GM21381 (cell line): ENCODE data around the gene KRTCAP3.
A peak's percentile ranks its signal among the peaks of the same experiment; 100 is the strongest.
"Not testable (repeated sequence)": the region's sequence is repeated elsewhere in the genome, so short reads cannot be mapped to it uniquely, and the experiment has no call there.

Experiments
- ATAC-seq: cut with Tn5 transposase; IDR thresholded peaks from one replicate; pipeline ENCODE4 v1.9.1; 2021; ENCODE audit warnings: mild to moderate bottlenecking, moderate library complexity; ENCODE audit not compliant: unreplicated experiment

The KRTCAP3 gene, protein sequence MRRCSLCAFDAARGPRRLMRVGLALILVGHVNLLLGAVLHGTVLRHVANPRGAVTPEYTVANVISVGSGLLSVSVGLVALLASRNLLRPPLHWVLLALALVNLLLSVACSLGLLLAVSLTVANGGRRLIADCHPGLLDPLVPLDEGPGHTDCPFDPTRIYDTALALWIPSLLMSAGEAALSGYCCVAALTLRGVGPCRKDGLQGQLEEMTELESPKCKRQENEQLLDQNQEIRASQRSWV

DNA sequence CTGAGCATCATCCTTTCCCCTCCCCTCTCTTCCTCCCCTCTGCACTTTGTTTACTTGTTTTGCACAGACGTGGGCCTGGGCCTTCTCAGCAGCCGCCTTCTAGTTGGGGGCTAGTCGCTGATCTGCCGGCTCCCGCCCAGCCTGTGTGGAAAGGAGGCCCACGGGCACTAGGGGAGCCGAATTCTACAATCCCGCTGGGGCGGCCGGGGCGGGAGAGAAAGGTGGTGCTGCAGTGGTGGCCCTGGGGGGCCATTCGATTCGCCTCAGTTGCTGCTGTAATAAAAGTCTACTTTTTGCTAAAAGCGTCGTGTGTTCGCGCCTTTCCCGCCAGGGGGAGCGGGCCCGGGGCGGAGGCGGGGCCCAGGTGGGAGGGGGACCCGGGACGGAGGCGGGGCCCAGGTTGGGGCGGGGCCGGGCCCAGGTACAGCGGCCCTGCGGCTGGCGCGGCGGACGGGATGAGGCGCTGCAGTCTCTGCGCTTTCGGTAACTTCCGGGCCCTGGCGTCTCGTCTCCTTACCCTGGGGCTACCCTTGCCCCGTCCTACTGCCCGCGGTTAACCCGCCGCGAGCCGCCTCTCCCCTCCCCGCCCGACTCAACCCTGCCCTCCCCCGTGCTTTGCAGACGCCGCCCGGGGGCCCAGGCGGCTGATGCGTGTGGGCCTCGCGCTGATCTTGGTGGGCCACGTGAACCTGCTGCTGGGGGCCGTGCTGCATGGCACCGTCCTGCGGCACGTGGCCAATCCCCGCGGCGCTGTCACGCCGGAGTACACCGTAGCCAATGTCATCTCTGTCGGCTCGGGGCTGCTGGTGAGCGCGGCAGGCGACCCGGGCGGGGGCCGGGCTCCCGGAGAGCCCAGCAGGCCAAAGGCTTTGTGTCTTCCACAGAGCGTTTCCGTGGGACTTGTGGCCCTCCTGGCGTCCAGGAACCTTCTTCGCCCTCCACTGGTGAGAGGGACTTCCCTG is at the start of gene KRTCAP3:
Gene KRTCAP3, plus strand, starts transcription at position 424 of the 962 bp plus-strand sequence. Its CDS starts 32 bp downstream, at position 456.
- ATAC-seq = no peak

DNA sequence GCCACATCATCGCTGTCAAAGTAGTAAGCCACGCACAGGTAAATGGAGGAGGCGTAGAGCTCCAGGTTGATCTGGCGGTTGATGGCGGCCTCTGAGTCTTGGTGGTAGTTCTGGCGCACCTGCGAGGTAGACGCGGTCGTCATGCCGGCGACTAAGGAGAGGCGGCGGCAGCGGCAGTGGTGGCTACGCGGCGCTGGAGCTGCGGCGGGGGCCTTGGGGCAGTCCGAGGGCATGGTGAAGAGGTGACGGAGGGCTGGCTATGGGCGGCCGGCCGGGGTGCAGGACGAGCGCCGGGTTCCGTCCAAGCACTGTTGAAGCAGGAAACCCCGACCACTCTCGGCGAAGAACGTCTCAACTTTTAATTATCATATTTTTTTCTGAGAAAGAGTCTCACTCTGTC is 49.0 kb upstream of the KRTCAP3 start:
- ATAC-seq = no peak

DNA sequence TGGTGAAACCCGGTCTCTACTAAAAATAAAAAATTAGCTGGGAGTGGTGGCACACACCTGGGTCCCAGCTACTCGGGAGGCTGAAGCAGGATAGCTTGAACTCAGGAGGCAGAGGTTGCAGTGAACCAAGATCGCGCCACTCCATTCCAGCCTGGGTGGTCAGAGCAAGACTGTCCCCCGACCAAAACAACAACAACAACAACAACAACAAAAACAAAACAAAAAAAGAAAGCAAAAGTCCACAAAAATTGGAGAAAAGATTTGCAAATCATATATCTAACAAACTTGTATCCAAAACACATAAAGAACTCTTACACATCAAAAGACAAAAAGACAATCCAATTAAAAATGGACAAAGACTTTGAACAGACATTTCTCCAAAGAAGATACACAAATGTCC is 43.2 kb upstream of the KRTCAP3 start:
- no peak for ATAC-seq

DNA sequence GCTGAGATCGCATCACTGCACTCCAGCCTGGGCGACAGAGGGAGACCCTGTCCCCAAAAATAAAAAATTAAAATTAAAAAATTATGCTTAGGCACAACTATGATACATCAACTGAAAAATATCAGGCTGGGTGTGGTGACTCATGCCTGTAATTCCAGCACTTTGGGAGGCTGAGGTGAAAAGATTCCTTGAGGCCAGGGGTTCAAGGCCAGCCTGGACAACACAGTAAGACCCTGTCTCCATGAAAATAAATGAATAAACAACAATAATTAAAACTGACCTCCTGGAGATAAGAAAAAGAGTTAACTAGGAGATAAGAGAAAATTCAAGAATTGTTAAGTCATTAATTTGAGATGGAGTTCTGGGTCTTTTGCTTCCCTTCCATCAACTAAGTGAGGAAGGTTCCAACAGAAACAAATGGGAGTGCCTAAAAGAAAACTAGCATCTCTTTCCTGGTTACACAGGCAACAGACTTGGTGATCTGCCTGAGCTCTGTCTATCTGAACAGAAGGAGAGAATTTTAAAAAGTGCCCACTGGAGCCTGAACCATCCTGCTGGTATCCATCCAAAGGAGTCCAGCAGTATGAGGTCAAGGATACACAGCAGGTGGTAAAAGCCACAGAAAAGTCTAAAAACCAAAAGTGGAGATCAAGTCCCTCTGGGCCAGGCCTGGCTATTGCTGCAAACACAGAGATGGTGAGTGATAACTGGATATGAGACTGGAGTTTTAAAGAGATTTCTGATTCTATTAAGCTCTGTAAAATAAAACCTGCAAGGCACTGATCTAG is 41.6 kb upstream of the KRTCAP3 start:
- no peak for ATAC-seq

DNA sequence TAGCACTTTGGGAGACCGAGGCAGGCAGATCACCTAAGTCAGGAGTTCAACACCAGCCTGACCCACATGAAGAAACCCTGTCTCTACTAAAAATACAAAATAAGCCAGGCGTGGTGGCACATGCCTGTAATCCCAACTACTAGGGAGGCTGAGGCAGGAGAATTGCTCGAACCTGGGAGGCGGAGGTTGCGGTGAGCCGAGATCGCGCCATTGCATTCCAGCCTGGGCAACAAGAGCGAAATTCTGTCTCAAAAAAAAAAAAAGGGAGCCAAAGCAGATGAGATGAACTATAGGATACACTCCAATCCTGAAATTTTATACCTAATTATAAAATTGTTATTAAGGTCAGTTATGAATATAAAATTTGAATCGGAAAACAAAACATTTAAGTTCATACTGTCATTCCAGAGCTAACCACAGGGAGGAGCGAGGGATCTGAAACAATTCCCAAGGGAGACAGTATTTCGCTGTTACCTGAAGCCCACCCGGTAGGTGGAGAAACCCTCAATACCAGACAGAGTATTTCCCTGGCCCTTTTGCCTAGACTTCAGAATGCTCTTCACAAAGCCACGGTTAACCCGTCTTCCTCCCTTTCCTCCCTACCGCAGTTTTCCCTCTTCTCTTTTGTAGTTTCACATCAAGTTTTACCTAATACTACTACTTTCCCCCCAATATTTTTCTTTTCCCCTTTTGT is 34.2 kb upstream of the KRTCAP3 start:
- no peak for ATAC-seq

DNA sequence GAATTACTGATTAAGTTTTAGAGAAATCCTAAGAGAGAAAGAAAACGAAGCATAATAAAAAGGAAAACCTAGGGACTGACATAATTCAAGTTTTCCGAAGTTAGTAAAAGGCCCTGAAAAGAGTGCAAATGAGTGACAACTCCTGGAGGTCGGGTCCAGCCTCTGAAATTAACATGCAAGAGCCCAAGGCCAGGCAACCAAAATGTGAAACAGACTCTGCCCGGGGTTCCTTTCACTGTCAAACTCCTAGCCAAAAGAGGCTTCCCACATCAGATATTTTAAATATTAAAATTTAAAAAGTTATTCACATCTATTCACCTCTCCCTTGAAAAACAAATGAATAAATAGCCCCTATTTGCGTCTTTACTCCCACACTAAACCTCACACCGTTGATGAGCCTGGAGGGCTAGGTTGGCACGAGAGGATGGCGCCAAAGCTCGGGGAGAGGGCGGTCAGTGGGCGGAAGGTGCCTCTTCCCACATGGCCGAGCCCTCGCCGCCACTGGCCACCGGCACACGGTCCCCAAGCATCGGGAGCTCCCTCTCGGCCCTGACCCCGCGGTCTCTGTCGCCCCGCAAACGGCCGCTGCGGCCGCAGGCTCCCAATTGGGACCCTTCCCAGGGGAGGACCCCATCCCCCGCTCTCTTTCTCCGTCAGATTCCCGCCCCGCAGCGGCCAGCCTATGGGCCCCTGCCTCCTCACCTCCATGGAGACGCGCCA is 33.4 kb upstream of the KRTCAP3 start:
- ATAC-seq = peak; percentile 22

DNA sequence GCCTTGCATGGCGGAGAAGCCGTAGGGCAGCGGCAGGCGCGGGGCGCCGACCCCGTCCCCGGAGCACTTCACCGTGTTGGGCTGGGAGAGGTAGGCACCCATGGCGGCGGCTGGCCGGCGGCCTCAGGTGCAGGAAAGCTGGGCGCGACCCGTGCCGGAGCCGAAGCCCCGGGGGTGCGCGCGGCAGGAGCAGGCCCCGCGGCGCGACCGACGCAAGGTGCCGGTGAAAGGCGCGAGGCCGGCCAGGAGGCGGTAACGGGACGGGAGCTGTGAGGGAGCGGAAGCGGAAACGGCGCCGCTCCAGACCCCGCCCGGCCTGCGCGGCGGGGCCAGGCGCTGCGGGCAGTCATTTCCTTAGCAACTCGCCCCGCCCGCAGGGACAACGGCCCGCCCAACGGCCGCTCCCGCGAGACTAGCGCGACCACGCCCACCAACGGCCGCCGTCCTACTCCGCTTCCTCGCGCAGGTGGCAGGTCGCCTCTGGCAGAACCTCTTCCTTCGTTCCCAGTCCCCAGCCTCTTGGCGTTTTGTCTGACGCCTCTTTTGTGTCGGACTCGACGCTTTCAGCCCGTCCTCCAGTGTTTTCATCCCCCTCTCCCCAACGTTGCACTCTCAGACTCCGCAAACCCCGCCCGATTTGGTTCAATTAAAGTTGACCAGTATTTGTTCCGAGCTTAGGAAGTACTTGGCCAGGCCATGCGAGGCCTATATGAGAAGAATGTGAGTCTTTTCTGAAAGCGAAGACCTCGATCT is 32.7 kb upstream of the KRTCAP3 start, which contains the start of gene PPM1G:
Gene PPM1G, minus strand, starts transcription at position 271 of the 753 bp plus-strand sequence. Its CDS starts 169 bp downstream, at position 102.
- peak; percentile 95 for ATAC-seq

DNA sequence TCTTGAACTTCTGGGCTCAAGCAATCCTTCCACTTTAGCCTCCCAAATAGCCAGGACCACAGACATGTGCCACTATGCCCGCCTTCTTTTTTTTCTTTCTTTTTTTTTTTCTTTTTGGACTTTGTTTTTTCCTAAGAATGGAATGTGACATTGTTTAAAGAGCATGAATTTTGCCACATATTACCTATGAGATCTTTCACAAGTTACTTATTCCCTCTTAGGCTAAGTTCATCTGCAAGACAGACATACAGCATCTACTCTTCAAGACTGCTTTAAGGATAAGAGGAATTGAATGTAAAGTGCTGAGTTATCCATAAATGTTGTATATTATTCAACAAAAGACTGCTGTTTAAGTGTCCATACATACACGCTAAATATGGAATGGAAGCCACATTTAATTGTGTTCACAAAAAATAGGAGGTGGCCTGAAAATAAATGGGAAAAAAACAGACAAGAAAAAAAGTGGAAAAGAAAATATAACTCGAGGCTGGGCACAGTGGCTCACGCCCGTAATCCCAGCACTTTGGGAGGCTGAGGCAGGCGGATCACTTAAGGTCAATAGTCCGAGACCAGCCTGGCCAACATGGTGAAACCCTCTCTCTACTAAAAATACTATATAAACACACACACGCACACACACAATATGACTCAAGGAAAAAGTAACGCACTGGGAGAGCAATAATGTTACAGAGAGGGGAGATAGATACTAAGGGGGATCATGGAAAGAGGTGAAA is 29.6 kb upstream of the KRTCAP3 start:
- ATAC-seq = no peak

DNA sequence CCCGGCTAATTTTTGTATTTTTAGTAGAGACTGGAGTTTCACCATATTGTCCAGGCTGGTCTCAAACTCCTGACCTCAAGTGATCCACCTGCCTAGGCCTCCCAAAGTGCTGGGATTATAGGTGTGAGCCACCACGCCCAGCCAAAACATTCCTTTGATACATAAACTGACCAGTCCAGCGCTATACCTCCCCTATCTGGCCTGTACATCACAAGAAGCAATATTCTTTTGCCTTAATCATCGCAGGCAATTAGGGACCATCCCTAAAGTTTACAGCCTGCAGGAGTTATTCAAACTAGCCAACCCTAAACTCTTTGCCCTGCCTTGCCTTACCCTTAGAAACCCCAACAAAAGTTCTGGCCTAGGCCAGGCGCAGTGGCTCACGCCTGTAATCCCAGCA is 26.0 kb upstream of the KRTCAP3 start:
- ATAC-seq = no peak

DNA sequence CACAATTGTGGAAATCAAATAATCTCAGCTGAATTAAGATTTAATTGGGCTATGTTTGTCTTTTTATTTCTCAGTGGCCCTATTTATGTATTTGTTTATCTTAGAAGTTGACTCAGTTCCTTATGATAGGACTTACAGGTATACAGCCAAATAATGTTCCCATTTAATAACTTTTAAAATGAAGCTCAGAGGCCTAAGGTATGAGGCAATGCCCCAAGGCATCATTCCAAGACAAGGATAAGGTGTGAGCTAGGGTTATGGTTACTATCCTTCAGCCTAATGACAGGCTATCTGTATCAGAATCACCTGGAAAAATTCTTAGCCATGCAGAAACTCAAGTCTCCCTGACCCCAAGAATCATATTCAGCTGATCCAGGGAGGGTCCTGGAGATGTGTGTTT is 21.2 kb upstream of the KRTCAP3 start:
- no peak for ATAC-seq

DNA sequence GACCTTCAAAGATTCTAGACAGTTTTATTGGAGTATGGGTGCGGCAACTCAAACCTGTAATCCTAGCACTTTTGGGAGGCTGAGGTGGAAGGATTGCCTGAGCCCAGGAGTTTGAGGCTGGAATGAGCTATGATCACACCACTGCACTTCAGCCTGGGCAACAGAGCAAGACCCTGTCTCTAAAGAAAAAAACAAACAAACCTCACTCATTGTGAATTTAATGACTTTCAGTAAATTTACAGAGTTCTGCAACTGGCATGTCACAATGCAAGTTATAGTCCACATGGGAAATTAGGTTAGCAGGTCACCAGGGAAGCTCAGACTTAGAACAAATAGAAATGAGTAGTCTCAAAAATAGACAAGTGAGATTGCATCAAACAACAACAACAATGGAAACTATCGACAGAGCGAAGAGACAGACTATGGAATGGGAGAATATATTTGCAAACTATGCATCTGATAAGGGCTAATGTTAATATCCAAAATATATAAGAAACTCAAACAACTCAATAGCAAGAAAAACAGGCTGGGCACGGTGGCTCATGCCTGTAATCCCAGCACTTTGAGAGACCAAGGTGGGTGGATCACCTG is 20.4 kb upstream of the KRTCAP3 start:
- ATAC-seq = no peak

DNA sequence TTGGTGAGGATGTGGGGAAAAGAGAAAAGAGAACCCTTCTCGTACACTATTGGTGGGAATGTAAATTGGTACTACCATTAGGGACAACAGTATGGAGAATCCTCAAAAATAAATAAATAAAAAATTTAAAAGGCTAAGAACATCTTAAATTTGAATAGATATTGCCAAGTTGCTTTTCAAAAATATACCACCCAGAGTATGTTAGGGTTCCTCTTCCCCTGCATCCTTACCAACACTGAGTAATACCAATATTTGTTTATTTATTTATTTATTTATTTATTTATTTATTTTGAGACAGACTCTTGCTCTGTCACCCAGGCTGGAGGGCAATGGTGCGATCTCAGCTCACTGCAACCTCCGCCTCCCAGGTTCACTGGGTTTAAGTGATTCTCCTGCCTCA is 19.2 kb upstream of the KRTCAP3 start:
- no peak for ATAC-seq

DNA sequence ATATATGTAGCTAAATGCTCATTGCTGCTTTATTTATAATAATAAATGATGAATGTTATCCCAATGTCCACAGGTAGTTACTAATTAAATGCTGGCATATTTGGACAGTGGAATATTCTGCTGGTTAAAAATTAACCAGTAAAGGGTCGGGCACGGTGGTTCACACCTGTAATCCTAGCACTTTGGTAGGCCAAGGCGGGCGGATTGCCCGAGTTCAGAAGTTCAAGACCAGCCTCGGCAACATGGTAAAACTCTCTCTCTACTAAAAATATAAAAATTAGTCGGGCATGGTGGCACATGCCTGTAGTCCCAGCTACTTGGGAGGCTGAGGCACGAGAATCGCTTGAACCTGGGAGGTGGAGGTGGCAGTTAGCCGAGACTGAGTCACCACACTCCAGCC is 17.1 kb upstream of the KRTCAP3 start:
- not testable (repeated sequence) for ATAC-seq

DNA sequence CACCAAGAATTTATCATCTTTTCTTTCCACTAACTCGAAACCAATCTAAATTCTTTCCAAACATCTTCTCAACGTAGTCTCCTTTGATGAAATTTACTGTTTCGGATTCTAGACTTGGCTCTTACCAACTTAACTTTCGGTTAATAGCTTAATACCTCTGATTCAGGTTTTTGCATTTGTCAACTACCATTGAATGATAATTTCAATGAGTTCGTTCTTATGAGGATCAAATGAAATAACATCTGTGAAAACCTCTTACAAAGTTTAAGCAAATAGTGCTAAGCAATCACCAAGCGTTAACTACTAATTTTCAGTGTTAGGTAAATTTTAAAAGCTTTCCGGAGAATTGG is 14.3 kb upstream of the KRTCAP3 start:
- ATAC-seq = no peak

DNA sequence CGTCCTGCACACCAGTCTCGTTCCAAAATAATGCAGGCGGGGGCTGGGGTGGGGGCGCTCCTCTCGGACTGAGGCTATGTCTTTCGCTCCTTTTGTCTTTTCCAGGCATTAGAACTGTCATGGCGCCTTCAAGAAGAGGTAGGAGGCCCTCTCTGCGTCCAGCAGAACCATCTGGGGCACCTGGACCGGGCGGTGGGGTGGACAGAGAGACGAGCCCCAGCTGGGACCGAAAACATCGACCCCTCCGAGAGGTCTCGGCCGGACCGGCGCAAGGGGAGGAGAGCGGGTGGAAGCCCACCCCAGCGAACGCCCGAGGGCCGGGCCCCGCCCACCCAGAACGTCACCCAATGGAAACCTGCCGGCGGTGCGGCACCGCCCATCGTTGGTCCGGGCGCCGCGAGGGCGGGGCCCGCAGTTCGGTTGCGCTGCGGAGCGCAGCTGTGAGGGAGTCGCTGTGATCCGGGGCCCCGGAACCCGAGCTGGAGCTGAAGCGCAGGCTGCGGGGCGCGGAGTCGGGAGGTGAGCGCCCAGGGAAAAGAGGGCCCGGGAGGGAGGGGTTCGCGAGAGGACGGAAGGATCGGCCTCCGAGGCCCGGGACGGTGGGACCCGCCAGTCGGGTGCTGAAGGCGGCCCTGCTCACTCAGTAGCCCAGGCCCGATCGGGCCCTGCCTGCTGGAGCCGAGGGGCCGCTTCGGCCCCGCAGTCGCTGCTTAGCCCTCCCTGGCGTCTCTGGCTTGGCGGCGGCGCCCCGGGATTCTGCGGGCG is 13.8 kb upstream of the KRTCAP3 start, which contains the start of gene NRBP1:
Gene NRBP1, plus strand, starts transcription at position 419 of the 765 bp plus-strand sequence. CDS start 4,643 bp downstream, outside the sequence.
- peak; percentile 85 for ATAC-seq

DNA sequence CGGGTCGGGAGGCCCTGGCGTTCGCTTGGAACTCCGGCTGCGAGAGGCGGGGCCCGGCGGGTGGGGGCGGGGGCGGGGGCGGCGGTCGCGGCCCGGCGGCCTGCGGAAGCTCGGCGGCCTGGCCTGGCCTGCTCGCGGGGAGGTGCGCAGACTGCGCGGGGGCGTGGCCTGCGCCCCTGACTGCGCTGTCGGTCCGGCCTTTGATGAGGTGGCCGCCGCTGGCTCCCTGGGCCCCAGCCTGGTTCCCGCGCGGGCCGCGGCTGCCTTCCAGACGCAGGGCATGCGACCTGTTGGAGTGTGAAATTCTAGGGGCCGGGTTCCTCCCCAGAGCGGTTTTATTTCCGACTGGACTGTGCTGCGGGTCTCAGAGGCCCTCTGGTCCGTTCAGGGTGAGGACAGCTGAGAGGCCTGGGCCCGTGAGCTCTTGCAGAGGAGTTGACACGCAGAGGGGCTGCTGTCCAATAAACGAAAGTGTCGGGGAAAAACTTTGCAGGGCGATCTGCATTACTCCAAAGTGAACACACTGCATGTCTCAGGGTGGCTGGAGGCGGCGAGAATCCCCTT is 13.1 kb upstream of the KRTCAP3 start:
- peak; percentile 71 for ATAC-seq

DNA sequence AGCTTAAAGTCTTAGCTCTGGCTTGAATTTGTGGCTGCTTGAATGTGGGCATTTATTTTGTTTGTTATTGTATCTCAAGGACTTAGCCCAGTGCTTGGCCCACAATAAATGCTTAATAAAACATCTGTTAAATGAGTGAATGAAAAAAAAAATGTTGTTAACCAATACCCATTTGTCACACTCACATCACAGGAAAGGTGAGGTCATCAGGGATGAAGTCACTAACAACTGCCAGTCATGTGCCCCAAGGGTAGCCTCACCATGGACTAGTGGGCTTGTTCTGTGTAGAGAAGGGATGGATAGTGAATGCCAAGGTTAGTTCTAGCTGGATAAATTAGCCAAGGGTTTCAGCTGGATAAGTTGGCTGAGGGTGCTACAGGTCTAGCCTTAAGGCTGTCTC is 10.8 kb upstream of the KRTCAP3 start:
- ATAC-seq = no peak
